Stimulated activated CD4-positive, alpha-beta T cell treated with anti-CD3 and anti-CD28 coated beads, Interleukin-12 subunit alpha, Interleukin-12 subunit beta, amount 100 ng/mL, for 24 hours (primary cell): Measurements from ENCODE around the gene MALAT1.
"Not testable (repeated sequence)": the region's sequence is repeated elsewhere in the genome, so short reads cannot be mapped to it uniquely, and the experiment has no call there.

Experiments used
- DNase-seq, 2 experiments: peaks; one replicate each; pipeline ENCODE4 v3.0.0-alpha.2; 2020; ENCODE audit warnings: low read depth in 2 of 2

The MALAT1 gene

GRCh38 chr11:65498042-65498726 is 661 bp upstream of the MALAT1 start:
- no peak for DNase-seq

GRCh38 chr11:65498727-65498976 is 193 bp upstream of the MALAT1 start:
- no peak for DNase-seq

GRCh38 chr11:65499713-65500386 is 1.0 kb downstream of the MALAT1 start:
- no peak for DNase-seq

GRCh38 chr11:65500387-65501185 is 1.7 kb downstream of the MALAT1 start:
- DNase-seq: no peak

GRCh38 chr11:65501186-65501471 is 2.3 kb downstream of the MALAT1 start:
- no peak for DNase-seq

DNA sequence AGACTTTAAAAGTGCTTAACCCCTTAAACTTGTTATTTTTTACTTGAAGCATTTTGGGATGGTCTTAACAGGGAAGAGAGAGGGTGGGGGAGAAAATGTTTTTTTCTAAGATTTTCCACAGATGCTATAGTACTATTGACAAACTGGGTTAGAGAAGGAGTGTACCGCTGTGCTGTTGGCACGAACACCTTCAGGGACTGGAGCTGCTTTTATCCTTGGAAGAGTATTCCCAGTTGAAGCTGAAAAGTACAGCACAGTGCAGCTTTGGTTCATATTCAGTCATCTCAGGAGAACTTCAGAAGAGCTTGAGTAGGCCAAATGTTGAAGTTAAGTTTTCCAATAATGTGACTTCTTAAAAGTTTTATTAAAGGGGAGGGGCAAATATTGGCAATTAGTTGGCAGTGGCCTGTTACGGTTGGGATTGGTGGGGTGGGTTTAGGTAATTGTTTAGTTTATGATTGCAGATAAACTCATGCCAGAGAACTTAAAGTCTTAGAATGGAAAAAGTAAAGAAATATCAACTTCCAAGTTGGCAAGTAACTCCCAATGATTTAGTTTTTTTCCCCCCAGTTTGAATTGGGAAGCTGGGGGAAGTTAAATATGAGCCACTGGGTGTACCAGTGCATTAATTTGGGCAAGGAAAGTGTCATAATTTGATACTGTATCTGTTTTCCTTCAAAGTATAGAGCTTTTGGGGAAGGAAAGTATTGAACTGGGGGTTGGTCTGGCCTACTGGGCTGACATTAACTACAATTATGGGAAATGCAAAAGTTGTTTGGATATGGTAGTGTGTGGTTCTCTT is 2.8 kb downstream of the MALAT1 start:
- no peak for DNase-seq

DNA sequence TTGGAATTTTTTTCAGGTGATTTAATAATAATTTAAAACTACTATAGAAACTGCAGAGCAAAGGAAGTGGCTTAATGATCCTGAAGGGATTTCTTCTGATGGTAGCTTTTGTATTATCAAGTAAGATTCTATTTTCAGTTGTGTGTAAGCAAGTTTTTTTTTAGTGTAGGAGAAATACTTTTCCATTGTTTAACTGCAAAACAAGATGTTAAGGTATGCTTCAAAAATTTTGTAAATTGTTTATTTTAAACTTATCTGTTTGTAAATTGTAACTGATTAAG is 3.4 kb downstream of the MALAT1 start:
- DNase-seq: no peak

DNA sequence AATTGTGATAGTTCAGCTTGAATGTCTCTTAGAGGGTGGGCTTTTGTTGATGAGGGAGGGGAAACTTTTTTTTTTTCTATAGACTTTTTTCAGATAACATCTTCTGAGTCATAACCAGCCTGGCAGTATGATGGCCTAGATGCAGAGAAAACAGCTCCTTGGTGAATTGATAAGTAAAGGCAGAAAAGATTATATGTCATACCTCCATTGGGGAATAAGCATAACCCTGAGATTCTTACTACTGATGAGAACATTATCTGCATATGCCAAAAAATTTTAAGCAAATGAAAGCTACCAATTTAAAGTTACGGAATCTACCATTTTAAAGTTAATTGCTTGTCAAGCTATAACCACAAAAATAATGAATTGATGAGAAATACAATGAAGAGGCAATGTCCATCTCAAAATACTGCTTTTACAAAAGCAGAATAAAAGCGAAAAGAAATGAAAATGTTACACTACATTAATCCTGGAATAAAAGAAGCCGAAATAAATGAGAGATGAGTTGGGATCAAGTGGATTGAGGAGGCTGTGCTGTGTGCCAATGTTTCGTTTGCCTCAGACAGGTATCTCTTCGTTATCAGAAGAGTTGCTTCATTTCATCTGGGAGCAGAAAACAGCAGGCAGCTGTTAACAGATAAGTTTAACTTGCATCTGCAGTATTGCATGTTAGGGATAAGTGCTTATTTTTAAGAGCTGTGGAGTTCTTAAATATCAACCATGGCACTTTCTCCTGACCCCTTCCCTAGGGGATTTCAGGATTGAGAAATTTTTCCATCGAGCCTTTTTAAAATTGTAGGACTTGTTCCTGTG is 3.9 kb downstream of the MALAT1 start:
- no peak for DNase-seq

- no peak for DNase-seq
Observed at GRCh38 chr11:65503368-65503948, 4.6 kb downstream of the MALAT1 start.

GRCh38 chr11:65503949-65504673 is 5.3 kb downstream of the MALAT1 start:
- no peak for DNase-seq

DNA sequence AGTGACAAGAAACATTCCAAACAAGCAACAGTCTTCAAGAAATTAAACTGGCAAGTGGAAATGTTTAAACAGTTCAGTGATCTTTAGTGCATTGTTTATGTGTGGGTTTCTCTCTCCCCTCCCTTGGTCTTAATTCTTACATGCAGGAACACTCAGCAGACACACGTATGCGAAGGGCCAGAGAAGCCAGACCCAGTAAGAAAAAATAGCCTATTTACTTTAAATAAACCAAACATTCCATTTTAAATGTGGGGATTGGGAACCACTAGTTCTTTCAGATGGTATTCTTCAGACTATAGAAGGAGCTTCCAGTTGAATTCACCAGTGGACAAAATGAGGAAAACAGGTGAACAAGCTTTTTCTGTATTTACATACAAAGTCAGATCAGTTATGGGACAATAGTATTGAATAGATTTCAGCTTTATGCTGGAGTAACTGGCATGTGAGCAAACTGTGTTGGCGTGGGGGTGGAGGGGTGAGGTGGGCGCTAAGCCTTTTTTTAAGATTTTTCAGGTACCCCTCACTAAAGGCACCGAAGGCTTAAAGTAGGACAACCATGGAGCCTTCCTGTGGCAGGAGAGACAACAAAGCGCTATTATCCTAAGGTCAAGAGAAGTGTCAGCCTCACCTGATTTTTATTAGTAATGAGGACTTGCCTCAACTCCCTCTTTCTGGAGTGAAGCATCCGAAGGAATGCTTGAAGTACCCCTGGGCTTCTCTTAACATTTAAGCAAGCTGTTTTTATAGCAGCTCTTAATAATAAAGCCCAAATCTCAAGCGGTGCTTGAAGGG is 6.0 kb downstream of the MALAT1 start:
- DNase-seq: no peak

DNA sequence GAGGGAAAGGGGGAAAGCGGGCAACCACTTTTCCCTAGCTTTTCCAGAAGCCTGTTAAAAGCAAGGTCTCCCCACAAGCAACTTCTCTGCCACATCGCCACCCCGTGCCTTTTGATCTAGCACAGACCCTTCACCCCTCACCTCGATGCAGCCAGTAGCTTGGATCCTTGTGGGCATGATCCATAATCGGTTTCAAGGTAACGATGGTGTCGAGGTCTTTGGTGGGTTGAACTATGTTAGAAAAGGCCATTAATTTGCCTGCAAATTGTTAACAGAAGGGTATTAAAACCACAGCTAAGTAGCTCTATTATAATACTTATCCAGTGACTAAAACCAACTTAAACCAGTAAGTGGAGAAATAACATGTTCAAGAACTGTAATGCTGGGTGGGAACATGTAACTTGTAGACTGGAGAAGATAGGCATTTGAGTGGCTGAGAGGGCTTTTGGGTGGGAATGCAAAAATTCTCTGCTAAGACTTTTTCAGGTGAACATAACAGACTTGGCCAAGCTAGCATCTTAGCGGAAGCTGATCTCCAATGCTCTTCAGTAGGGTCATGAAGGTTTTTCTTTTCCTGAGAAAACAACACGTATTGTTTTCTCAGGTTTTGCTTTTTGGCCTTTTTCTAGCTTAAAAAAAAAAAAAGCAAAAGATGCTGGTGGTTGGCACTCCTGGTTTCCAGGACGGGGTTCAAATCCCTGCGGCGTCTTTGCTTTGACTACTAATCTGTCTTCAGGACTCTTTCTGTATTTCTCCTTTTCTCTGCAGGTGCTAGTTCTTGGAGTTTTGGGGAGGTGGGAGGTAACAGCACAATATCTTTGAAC is 6.8 kb downstream of the MALAT1 start:
- DNase-seq: no peak

DNA sequence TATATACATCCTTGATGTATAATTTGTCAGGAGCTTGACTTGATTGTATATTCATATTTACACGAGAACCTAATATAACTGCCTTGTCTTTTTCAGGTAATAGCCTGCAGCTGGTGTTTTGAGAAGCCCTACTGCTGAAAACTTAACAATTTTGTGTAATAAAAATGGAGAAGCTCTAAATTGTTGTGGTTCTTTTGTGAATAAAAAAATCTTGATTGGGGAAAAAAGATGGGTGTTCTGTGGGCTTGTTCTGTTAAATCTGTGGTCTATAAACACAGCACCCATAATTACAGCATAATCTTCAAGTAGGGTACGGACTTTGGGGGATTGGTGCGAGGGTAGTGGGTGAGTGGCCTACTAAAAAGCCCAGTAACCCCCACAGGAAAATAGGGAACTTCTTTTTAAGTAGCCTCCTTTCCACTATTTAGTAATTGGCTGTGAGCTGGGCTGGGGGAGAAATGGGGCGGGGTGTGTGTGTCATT is 7.5 kb downstream of the MALAT1 start:
- DNase-seq: no peak

DNA sequence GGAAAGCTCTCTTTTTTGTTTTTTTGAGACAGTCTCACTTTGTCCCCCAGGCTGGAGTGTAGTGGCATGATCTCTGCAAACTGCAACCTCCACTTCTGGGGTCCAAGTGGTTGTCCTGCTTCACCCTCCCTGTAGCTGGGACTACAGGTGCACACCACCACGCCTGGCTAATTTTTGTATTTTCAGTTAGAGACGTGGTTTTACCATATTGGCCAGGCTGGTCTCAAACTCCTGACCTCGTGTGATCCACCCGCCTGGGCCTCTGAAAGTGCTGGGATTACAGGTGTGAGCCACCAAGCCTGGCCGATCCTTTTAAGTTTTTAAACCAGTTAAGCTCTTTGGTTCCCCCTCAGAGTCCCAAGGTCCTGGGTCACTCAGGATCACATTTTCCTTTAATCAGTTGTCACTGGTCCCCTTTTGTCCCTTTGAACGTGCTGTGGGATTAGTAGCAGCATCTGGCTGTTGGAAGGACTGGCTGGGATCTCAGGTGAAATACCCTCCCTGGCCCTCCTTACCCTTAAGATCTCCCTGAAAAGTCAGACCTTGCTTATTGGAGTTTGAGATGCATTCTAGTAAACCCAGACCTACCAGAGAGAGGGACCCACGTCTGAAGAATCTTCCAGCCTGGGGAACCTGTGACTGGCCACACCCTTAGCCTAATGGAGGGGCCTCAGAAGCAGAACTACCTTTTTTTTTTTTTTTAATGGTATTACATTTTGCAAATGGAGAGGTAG is 8.1 kb downstream of the MALAT1 start:
- no peak for DNase-seq

GRCh38 chr11:65512311-65512710 is 13.5 kb downstream of the MALAT1 start:
- not testable (repeated sequence) for DNase-seq

- no peak for DNase-seq
Observed at GRCh38 chr11:65516135-65516968, 17.5 kb downstream of the MALAT1 start.

DNA sequence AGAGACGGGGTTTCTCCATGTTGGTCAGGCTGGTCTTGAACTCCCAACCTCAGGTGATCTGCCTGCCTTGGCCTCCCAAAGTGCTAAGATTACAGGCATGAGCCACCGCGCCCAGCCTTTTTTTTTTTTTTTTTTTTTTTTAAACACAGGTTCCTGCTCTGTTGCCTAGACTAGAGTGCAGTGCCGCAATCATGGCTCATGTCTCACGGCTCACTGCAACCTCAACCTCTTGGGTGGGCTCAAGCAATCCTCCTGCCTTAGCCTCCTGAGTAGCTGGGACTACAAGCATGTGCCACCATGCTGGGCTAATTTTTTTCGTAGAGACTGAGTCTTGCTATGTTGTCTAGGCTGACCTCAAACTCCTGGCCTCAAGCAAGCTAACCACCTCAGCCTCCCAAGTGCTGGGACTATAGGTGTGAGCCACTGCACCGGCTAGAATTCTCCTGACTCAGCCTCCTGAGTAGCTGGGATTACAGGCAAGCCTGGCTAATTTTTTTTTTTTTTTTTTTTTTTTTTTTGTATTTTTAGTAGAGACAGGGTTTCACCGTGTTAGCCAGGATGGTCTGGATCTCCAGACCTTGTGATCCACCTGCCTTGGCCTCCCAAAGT is 20.2 kb downstream of the MALAT1 start:
- not testable (repeated sequence) for DNase-seq
